ENCODE results near the gene NMT1.

Gene NMT1

DNA sequence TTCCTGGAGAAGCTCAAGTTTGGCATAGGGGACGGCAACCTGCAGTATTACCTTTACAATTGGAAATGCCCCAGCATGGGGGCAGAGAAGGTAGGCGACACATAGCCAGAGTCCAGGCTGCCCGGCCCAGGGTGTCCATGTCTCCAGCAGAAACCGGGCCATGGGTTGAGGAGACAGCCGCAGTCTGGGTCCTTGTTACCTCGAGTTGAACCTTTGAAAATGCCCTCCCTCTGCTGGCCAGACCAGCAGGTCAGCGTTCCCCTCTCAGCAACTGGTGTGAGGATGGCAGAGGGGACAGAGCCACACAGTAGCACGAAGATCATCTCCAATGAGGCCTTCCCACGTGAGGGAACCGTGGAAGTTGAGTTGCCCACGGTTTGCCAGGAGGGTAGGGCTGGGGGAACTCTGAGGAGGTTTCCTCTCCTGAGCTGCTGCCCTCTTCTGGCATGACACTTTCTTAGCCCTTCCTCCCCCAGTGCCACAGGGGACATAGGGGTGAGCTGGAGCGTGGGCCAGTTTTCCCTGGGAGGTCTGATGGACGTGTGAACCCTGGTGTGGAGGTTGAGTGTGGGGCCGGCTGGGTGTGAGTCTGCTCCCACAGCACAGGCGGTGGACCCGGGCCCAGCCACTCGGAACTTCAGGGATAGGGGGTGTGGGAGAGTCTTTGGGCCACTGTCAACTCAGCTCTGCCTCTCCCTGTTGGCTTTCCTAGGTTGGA, 43.9 kb downstream of the NMT1 start:
- no peak for DNase-seq (ENCODE audit: low read depth)

DNA sequence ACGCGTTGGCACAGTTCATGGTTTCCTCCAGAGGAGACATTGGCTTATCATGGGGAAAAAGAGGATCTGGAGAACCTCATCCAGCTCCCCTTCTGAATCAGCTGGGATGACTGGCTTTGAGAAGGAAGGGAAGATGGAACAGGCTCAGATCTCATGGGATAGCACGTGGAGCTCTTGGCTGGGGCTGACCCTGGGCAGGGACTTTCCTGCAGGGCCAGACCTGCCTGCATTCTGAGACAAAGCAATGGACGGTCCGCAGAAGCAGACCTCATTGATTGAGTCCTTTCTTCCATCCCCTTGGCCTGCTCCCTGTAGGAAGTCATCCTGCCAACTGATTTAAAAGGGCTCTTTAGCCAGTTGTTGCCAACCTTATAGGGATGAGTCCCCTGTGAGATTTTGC, 45.0 kb downstream of the NMT1 start:
- no peak for DNase-seq (ENCODE audit: low read depth)

DNA sequence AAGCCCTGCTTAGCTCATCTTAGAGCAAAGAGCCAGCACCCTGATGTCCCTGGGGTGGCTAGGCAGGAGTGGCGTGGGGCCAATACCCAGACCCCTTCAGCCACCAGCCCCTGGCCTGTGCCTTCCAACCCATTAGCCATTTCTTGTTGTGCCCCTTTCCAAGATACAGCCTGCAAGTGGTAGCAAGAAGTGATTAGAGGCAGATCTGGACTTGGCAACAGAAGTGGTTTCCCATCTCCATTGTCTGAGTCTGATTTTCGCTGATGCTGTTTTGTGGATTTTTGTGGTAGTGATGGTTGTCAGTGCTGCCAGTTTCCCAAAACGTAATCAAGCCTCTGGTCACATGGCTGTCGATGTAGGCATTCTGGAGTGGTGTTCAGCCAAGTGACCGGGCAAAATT, 45.5 kb downstream of the NMT1 start:
- no peak for DNase-seq (ENCODE audit: low read depth)

DNA sequence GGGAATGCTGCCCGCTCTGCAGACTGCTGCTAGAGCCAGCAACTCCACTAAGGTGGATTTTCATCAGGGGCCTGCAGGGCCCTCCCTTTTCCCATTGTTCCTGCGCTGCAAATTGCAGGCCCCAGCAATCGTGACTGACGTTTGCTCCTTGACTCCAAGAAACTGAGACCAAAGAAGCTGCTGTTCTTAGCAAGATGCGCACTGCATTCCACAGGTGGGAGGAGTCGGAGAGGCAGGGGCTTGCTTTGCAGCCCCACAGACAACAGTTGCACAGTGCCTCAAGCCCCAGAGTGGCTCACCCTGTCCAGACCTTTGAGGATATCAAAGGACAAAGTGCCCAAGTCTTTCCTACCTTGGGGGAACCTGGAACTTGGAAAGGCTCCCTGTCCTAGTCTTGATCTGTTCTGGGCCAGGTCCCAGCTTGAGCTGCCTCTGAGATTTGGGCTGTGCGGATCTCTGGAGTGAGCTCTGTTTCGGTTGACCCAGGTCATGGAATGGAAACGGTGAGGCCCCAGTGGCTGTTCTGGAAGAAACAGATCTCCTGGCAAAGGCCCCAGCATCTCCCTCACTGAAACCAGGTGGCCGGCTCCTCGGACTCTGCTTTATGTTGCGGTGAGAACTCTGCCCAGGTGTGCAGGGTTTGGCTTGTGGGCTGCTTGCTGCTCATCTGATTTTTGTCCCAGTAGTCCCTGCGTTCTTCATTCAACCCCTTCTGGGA, 46.3 kb downstream of the NMT1 start:
- DNase-seq (ENCODE audit: low read depth) = no peak

DNA sequence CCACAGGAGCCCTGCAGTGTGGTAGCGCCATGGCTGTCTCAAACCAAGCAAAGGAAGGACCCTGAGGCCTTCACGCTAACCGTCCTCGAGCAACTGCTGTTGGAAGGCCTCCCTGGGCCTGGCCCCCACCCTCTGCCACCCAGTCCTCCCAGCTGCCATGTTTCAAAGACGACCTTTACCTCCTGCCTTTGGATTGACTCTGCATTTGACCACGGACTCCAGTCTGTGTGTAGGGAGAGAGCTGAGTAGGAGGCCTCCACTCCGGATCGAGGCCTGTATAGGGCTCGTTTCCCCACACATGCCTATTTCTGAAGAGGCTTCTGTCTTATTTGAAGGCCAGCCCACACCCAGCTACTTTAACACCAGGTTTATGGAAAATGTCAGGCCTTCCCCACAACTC, 46.9 kb downstream of the NMT1 start:
- no peak for DNase-seq (ENCODE audit: low read depth)

DNA sequence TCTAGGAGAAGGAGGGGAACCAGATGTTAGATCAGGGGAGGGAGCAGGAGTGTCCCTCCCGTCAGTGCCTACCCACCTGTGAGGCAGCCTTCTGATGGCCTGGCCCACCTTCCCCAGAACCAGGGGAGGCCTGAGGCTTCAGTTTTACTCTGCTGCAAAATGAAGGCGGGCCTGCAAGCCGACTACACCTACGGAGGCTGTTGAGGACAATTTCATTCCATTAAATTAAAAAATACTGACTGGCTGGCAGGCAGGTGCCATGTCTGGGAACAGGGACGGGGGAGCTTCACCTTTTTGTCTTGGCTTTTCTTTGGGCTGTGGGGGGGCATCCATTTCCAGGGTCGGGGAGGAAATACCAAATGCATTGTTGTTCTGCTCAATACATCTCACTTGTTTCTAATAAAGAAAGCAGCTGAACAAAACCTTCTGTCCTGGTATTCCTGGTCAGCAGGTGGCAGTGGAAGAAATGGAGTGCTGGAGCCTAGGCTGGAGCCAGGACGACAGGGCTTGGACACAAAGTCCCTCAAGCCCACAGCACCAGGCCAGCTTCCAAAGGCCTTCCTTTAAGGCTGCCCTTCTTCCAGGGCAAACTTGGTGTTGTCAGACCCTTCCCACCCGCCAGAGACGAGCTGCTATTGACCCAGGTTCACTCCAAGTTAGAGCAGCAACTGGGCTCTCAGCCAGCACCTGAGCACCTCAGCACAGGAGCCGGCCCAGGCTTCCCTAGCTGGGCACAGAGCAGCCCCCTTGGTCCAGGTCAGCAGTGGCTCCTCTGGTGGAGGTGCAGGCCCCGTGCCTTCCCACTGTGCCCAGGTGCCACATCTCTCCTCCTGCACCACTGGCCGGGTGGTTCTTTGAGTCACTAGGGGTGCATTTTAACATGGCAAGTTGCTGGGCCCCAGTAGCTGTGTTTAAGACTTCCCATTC, 47.7 kb downstream of the NMT1 start:
- no peak for DNase-seq (ENCODE audit: low read depth)

DNA sequence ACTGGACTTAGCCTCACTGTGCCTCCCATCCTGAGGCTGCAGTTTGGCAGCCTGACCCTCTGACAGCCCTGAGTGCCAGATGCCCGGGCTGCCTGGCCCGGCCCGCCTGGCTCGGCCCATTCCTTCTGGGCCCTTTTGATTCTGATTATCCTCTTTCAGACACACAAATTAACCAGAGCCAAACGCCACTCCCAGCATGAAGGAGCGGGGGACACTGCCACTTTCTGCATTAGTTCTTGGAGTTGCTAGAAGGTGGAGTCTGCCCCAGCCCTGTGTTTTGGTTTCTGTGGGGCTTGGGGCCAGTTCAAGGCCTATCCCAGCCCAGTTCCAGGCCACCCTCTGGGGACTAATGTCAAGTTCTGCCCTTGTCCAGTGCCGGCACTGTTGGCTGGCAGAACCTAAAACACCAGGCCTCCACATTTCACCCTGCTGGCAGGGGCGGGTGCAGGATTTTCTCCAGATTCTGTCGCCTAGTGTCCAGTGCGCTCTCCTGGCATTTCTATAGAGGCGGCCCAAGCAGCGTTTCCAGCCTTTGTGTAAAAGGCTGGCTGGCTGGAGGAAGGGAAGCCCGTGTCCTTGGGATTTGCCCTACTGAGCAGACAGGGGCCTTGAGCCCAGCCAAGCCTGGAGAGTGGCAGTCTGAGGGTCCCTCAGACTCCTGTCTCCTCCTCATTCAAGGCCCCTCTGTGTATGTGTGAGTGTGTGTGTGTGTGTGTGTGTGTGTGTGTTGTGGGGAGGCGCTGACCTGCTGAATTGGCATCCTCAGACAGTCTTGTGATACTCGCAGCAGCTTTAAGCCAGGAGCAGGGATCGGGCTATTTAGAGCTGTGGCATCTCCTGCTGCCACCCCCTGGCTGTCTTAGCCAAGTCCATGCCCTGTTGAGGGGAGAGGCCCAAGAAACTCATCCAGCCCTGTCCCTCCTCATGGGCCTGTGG, 49.8 kb downstream of the NMT1 start:
- no peak for DNase-seq (ENCODE audit: low read depth)

DNA sequence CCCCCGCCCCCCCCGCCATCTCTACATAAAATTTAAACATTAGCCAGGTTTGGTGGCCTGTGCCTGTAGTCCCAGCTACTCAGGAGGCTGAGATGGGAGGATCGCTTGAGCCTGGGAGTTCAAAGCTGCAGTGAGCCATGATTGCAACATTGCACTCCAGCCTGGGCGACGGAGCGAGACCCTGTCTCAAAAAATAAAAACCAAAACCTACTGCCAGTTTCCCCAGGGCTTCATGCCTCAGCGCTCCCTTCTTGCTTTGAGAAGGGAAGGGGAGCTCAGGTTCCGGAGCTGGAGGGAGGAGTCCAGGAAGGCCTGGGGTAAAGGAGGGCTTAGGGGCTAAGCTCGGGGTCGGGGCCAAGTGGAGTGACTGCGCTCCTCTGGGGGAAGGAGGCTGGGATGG, 50.7 kb downstream of the NMT1 start:
- DNase-seq (ENCODE audit: low read depth) = no peak

DNA sequence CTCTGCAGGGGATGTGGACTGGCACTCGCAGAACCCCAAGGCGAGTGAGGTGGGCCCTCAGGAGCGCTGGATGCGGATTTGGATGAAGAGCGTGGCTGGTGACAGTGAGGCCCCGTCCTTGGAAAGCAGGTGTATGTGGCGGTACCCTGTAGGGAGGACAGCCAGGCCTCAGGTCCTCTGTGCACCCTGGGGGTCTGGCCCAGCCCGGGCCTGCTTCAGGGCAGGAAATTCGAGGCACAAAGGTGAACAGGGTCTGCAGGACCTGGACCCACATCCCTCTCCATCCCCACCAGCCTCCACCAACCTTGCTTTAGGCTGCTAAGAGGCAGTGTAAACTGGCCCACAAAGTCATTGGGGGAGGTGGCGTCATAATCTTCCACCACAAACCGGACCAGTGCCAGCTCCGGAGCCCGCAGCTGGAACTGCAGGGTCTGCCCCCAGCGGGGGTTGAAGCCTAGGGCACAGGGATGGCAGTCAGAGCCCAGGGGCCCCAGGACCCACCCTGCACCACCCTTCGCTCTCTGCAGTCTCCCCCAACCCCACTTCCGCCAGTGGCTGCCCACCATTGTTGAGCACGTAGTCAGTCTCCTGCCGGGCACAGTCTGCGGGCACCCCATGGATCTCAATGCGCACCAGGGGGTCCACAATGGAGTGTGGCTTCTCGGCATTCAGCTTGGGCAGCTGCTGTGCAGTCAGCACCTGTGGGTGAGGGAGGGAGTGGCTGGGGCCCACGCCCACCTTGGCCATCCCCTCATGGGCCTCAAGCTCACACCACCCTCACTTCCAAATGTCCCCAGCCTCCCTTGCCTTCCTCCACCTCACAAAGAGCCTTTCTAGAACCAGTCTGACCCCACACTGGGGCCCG, 51.7 kb downstream of the NMT1 start:
- no peak for DNase-seq (ENCODE audit: low read depth)

DNA sequence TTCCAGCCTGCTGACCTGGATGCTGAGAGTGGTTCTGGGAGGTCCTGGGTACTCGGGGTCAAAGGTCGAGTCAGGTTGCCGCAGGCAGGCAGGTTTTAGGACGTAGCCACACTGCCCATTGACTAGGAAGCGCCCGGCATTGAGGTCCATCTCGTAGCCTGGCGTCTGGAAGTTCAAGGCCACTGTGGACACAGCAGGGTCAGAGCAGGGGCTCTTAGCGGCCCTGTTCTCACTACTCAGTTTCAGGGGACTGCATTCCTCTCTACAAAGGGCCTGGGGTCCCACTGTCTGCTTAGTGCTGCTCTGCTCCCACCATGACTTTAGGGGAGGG, 52.3 kb downstream of the NMT1 start:
- no peak for DNase-seq (ENCODE audit: low read depth)

DNA sequence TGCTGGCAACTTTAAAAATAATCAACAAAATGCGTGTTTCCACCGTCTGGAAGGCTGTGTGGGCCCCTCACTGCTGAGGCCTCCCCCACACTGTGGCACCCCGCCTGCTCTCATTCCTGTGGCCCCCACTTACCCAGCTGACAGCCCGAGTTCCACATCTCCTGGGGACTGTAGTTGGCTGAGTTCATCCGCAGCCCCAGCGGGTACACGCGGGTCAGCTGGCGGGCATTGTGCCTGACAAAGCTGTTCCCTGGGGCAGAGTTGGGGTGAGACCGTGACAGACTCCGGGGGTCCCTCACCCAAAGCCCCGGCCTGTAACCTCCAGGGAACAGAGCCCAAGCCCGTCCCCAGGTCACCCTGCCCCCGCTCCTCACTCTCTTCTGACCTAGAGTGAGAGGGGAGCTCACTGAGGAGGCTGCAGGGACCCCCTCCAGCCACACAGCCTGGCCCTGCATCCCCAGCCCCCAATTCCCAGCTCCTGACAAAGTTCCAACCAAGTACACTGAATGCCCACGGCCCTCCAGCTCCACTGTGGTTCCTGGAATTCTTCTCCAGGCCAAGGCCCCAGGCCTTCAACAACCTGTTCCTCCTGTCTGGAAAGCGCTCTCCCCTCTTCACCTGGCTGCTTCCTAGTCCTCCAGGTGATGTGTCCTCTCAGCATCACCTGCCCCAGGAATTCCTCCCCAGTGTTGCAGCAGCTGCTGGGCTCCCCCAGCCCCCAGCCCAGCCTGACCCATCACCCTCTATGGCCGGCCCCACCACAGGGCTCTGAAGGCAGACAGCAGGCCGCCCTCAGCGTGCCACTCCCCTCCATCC, 53.2 kb downstream of the NMT1 start:
- DNase-seq (ENCODE audit: low read depth) = no peak

DNA sequence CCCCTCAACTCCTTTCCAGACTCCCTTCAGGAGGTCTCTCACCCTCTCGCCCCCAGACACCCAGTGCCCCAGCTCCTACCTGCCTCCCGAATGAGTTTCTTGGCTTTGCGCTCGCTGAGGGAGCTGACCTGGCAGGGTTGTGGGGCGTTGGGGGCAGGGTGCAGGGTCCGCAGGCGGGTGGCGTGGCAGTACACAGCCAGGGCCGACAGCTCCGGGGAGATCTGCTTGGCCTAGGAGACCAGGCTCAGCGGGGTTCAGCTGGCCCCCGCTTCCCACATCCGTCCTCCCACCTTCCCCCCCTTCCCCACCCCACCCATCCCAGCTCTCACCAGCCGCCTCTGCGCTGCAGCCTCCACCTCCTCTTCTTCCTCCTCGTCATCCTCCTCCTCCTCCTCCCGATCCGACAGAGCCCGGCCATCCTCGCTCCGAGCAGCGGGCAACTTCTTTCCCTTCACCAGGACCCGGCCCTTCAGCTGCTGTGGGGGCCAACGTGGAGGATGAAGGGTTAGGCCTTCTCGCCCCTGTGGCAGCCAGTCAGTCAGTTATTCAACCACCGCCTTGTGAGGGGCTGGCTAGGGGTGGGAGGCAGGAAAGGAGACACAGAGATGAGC, 54.0 kb downstream of the NMT1 start:
- DNase-seq (ENCODE audit: low read depth) = no peak

DNA sequence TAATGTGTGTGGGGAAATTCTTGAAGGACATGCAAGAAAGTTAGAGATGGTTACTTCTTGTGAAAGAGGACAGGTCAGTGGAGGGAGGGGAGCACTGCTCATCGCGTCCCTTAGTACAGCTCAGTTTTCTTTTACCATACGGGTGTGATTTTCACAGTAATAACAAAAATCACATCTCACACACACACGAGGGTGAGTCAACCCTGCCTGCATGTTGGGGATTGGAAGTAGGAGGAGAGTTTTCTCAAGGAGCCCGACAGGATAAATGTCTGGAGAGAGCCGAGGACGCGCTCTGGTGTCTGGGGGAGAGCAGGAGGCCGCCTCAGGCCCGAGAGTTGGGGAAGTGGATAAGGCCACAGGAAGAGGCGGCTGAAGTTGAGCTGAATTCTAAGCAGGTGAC, 54.8 kb downstream of the NMT1 start:
- DNase-seq (ENCODE audit: low read depth) = peak; percentile 60

DNA sequence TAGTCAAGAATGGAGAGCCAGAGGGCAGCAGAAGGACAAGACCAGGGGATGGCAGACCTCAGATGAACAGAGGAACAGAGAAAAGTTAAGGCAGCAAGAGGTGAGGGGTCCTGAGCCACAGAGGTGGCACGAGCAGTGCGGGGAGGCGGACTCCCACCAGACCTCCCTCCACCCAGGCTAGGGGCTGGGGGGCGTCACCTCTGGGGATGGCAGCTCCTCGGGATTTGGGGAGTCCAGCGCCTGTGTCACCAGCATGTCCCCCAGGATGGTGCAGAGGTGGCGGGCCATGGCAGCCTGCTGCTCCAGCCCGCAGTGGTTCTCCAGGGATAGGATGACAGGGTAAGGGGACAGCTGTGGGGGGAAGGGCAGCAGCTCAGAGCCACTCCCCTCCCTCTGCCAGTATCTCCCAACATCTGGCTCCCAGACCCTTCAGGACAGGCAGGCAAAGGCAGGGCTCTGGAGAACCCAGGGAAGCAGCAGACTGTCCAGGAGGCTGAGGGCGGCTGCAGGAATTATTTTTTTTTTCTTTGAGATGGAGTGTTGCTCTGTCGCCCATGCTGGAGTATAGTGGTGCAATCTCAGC, 55.4 kb downstream of the NMT1 start:
- DNase-seq (ENCODE audit: low read depth) = no peak

DNA sequence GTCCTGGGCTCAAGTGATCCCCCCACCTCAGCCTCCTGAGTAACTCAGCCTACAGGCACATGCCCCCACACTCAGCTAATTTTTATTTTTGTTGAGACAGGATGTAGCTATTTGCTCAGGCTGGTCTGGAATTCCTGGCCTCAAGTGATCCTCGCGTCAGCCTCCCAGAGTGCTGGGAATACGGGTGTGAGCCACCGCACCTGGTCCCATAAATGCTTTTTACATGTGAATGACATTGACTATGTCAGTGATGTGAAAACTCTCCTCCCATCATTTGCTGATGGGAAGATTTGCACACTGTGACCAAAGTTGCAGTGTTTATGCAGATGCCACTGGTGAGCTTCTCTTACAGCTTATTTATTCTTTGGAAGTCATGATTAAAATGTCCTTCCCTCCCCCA, 56.2 kb downstream of the NMT1 start:
- DNase-seq (ENCODE audit: low read depth) = no peak

DNA sequence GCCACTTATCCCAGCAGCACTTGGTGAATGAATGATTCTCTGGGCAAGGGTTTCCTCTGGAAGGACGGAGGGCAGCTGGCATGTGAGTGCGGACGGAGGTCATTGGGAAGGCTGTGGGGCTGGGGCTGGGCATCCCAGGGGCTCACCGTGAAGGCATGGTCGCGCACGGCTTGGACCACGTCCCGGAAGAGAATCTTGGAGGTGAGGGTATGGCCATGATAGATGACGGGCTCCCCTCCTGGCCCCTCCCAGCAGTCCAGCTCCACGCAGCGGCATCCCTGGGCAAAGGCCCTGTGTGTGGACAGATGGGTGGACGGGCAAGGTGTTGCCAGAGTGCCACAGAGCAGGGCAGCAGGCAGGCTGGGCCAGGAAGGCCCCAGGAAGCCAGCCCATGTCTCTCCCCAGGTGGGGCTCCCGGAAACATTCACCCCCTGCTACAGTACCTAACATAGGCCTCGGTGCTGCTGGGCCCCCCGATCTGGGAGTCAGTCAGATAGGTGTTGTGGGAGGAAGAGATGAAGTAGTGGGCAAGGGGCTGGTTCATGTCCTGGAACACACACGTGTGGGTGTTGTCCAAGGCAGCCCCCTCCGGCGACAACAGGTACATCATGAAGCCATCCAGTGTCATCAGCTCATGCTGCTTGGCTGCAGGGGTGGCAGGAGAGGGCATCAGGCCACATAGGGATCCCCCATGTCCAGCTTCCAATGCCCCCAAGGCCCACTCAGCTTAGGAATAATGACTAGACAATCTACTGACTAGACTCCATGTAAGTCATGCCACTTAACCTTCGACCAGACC, 56.9 kb downstream of the NMT1 start:
- no peak for DNase-seq (ENCODE audit: low read depth)

DNA sequence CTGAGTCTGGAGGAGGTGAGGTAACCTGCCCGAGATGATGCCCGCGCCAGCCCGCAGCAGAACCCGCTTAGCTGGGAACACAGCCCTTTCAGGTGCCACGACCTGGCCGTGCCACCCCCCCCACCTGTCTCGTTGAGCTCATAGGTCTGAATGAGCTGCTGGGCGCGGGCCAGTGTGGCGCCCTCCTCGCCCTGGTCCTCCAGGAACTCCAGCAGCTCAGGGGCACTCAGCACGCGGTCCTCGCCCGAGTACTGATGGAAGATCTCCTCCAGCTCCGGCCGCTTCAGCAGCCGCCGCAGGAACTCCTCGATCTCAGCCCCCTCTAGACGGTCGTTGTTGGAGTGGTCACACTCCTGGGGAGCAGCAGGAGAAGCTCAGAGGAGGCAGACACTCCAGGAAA, 57.6 kb downstream of the NMT1 start:
- no peak for DNase-seq (ENCODE audit: low read depth)

DNA sequence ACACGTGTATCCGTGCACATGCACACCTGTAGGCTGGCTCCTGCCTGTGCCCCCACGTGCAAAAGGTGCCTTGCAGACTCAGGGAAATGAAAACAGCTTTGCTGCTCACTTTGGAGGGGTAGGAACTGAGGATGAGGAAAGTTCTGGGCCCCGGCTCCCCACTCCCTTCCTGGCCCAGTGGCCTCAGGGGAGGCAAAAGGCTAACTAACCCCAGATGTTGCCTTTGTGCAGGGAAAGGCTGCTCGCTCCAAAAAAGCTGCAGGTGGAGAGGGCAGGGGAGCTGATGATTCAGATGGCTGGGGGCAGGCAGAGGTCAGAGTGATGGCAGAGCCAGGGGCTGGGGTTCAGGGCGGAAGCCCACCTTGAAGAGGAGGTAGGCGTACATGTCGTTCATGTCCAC, 58.8 kb downstream of the NMT1 start:
- DNase-seq (ENCODE audit: low read depth) = no peak

Data from amniotic epithelial cell (primary cell).